Measurements from ENCODE around the gene EIPR1.

The EIPR1 gene

GRCh38 chr2:3326182-3326537 lies 51.5 kb downstream of the EIPR1 start:
- TF ChIP-seq CTCF (IDR thresholded peaks at IDR 0.05; ENCODE audit: insufficient read depth, low read depth, low read length, missing control alignments): no peak
- H3K4me3 ChIP-seq (ENCODE audit: low read length): no peak overlapping the region

GRCh38 chr2:3325458-3326181 lies 52.0 kb downstream of the EIPR1 start:
- no peak for TF ChIP-seq CTCF (IDR thresholded peaks at IDR 0.05; ENCODE audit: insufficient read depth, low read depth, low read length, missing control alignments)
- no peak for DNase-seq (ENCODE audit: low read depth)

More at GRCh38 chr2:3326182-3326537, 51.5 kb downstream of the EIPR1 start:
- no peak for DNase-seq (ENCODE audit: low read depth)

GRCh38 chr2:3324404-3325281 lies 53.0 kb downstream of the EIPR1 start:
- no peak for DNase-seq (ENCODE audit: low read depth)
- TF ChIP-seq CTCF (IDR thresholded peaks at IDR 0.05; ENCODE audit: insufficient read depth, low read depth, low read length, missing control alignments): no peak
- no peak overlapping the region for H3K4me3 ChIP-seq (ENCODE audit: low read length)

More at GRCh38 chr2:3325458-3326181, 52.0 kb downstream of the EIPR1 start:
- H3K4me3 ChIP-seq (ENCODE audit: low read length): no peak overlapping the region

GRCh38 chr2:3324036-3324386 lies 53.6 kb downstream of the EIPR1 start:
- no peak overlapping the region for H3K4me3 ChIP-seq (ENCODE audit: low read length)
- DNase-seq (ENCODE audit: low read depth): no peak
- TF ChIP-seq CTCF (IDR thresholded peaks at IDR 0.05; ENCODE audit: insufficient read depth, low read depth, low read length, missing control alignments): no peak

- no peak for DNase-seq (ENCODE audit: low read depth)
- TF ChIP-seq CTCF (IDR thresholded peaks at IDR 0.05; ENCODE audit: insufficient read depth, low read depth, low read length, missing control alignments): no peak
- no peak overlapping the region for H3K4me3 ChIP-seq (ENCODE audit: low read length)
Measured at GRCh38 chr2:3323360-3324035, 54.1 kb downstream of the EIPR1 start.

- no peak overlapping the region for H3K4me3 ChIP-seq (ENCODE audit: low read length)
- DNase-seq (ENCODE audit: low read depth): no peak
- no peak for TF ChIP-seq CTCF (IDR thresholded peaks at IDR 0.05; ENCODE audit: insufficient read depth, low read depth, low read length, missing control alignments)
Measured at GRCh38 chr2:3322311-3322970, 55.2 kb downstream of the EIPR1 start.

Data from epithelial cell of esophagus (primary cell).